MM.1S (cell line): ENCODE measurements around the gene KCNIP4.

ENCODE experiments used
- EZH2 ChIP-seq: fragments of 300-600 bp; sonication (generic); optimal IDR thresholded peaks from 2 replicates; pipeline ENCODE3; 2017; ENCODE audit warnings: low read depth, mild to moderate bottlenecking, antibody characterized with exemption, low read length, mixed read lengths
- EZH2phosphoT487 ChIP-seq: fragments of 300-600 bp; sonication (generic); IDR thresholded peaks from 2 replicates; pipeline ENCODE4 v1.6.1; 2018; ENCODE audit warnings: antibody characterized with exemption, low read length
- TF ChIP-seq, protein P1 (sequence below): fragments of 300-600 bp; sonication (generic); IDR thresholded peaks from 2 replicates; pipeline ENCODE4 v1.5.1; 2016; ENCODE audit warnings: antibody characterized with exemption, low read length, mixed read lengths

GRCh38 chr4:21763855-21764254, 184.7 kb downstream of the KCNIP4 start:
- TF ChIP-seq, protein P1, sequence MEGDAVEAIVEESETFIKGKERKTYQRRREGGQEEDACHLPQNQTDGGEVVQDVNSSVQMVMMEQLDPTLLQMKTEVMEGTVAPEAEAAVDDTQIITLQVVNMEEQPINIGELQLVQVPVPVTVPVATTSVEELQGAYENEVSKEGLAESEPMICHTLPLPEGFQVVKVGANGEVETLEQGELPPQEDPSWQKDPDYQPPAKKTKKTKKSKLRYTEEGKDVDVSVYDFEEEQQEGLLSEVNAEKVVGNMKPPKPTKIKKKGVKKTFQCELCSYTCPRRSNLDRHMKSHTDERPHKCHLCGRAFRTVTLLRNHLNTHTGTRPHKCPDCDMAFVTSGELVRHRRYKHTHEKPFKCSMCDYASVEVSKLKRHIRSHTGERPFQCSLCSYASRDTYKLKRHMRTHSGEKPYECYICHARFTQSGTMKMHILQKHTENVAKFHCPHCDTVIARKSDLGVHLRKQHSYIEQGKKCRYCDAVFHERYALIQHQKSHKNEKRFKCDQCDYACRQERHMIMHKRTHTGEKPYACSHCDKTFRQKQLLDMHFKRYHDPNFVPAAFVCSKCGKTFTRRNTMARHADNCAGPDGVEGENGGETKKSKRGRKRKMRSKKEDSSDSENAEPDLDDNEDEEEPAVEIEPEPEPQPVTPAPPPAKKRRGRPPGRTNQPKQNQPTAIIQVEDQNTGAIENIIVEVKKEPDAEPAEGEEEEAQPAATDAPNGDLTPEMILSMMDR: no peak
- TF ChIP-seq EZH2phosphoT487 (no peak), EZH2 (no peak)
